Kidney (tissue), 14 donors: ENCODE measurements around the gene AFDN. TPM values are rescaled to one million over a fixed set of nuclear protein-coding genes. Genes with fewer than 3 reads are reported as not detected.

ENCODE experiments used
- DNase-seq, 5 donors: peaks; one replicate each; pipeline ENCODE4 v3.0.0-alpha.2; 2013 to 2020
- FAIRE-seq: peaks from 2 replicates; lab custom pipeline; 2012; peaks lifted over from hg19 to GRCh38; lab: Jason Lieb, UNC
- H3K27ac ChIP-seq, 2 donors: one replicate each; pipeline ENCODE4 v1.7.0; 2013; ENCODE audit warnings: low read depth in 2 of 2, low read length in 2 of 2, inconsistent platforms in 1 of 2
- H3K27me3 ChIP-seq: one replicate; pipeline ENCODE4 v1.7.1; 2013; ENCODE audit warnings: low read length, inconsistent platforms; ENCODE audit not compliant: control insufficient read depth, insufficient read depth
- H3K36me3 ChIP-seq, 3 donors: one replicate each; pipeline versions ENCODE4 v1.7.0 to v1.7.1; 2013; ENCODE audit warnings: low read length in 3 of 3, control low read depth in 1 of 3, inconsistent platforms in 1 of 3; ENCODE audit not compliant: insufficient read depth in 3 of 3, control insufficient read depth in 2 of 3
- H3K4me1 ChIP-seq, 3 donors: one replicate each; pipeline versions ENCODE4 v1.7.0 to v1.7.1; 2013; ENCODE audit warnings: low read length in 3 of 3, inconsistent platforms in 1 of 3, low read depth in 1 of 3; ENCODE audit not compliant: control insufficient read depth in 2 of 3, insufficient read depth in 2 of 3
- H3K4me3 ChIP-seq, 3 donors: one replicate each; pipeline versions ENCODE4 v1.7.0 to v1.8.1; 2013; ENCODE audit warnings: low read length in 3 of 3, control low read depth in 1 of 3, inconsistent platforms in 1 of 3
- H3K9ac ChIP-seq, 3 donors: one replicate each; pipeline versions ENCODE4 v1.7.0 to v1.7.1; 2013; ENCODE audit warnings: low read length in 3 of 3, control low read depth in 1 of 3, inconsistent platforms in 1 of 3
- H3K9me3 ChIP-seq, 3 donors: one replicate each; pipeline versions ENCODE4 v1.7.0 to v1.7.1; 2013; ENCODE audit warnings: low read length in 3 of 3, control low read depth in 1 of 3, inconsistent platforms in 1 of 3; ENCODE audit not compliant: control insufficient read depth in 2 of 3, insufficient read depth in 1 of 3
- intact Hi-C: fragments of 100-400 bp; cut with DNase I; formaldehyde crosslinking; loops from one replicate; pipeline ENCODE4 v1.11.1; 2022
- polyA plus RNA-seq: library from polyadenylated mRNA; stranded (reverse); fragments of 350-450 nt; fragmentation: Illumina TruSeq; extraction: RNeasy Lipid Tissue Mini Kit (QIAGEN cat#74804); gene quantifications from one replicate; pipeline ENCODE4 v1.2.3, GENCODE V29; 2014; ENCODE audit warnings: low read depth, low replicate concordance; ENCODE audit not compliant: insufficient read depth
- total RNA-seq: library from RNA; stranded (reverse); fragmentation: NEBNext Ultra II Directional; extraction: Animal tissue kit (Norgen Biotek cat#: 25700); gene quantifications from one replicate; pipeline ENCODE4 v1.2.1, GENCODE V29; 2021
- TF ChIP-seq, protein P1 (sequence below): IDR thresholded peaks from 3 replicates; pipeline ENCODE4 v1.5.1; 2012; ENCODE audit warnings: mild to moderate bottlenecking, moderate library complexity, borderline replicate concordance; ENCODE audit not compliant: insufficient read depth; ENCODE audit errors: extremely low read depth
- donor health status: control.
- donor health status: control.
- donor health status: control.
- donor health status: control.
- donor health status: control.
- donor health status: DM: yes; HTN: yes; CAD: no.
- donor health status: Normal renal cell carcinoma (clear cell type).

Gene AFDN
- total and polyA plus RNA-seq, 2 donors from 2014 or later: 21.5 to 175 TPM

GRCh38 chr6:167791091-167791779 lies 35.5 kb upstream of the AFDN start:
- TF ChIP-seq, protein P1, sequence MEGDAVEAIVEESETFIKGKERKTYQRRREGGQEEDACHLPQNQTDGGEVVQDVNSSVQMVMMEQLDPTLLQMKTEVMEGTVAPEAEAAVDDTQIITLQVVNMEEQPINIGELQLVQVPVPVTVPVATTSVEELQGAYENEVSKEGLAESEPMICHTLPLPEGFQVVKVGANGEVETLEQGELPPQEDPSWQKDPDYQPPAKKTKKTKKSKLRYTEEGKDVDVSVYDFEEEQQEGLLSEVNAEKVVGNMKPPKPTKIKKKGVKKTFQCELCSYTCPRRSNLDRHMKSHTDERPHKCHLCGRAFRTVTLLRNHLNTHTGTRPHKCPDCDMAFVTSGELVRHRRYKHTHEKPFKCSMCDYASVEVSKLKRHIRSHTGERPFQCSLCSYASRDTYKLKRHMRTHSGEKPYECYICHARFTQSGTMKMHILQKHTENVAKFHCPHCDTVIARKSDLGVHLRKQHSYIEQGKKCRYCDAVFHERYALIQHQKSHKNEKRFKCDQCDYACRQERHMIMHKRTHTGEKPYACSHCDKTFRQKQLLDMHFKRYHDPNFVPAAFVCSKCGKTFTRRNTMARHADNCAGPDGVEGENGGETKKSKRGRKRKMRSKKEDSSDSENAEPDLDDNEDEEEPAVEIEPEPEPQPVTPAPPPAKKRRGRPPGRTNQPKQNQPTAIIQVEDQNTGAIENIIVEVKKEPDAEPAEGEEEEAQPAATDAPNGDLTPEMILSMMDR: no peak
- intact Hi-C loops: no loop called here
- Histone ChIP-seq H3K27me3 (no peaks in the 10 kb centered on the region), H3K9ac (peak overlapping the region in 1 of 3 donors; percentile 10), H3K36me3 (no peaks in the 10 kb centered on the region), H3K4me1 (peaks cover 0 to 37% (median 16%) of the 10 kb centered on the region in 3 donors), H3K4me3 (peak overlapping the region in 2 of 3 donors; percentile 46 to 54), H3K9me3 (no peaks in the 10 kb centered on the region), H3K27ac (peak overlapping the region; percentile 73 to 91)
- FAIRE-seq (peak; percentile 55), DNase-seq (peak in 4 of 5 donors; percentile 55 to 93 (median 66))

GRCh38 chr6:167791780-167792478 lies 34.8 kb upstream of the AFDN start:
- Histone ChIP-seq H3K27me3 (no peaks in the 10 kb centered on the region), H3K9me3 (no peaks in the 10 kb centered on the region), H3K9ac (peak overlapping the region in 1 of 3 donors; percentile 60), H3K4me1 (peaks cover 0 to 32% (median 16%) of the 10 kb centered on the region in 3 donors), H3K36me3 (no peaks in the 10 kb centered on the region), H3K4me3 (peak overlapping the region in 2 of 3 donors; percentile 4 to 46), H3K27ac (peak overlapping the region; percentile 73 to 91)
- intact Hi-C loops: no loop called here
- no peak for FAIRE-seq
- TF ChIP-seq, protein P1: no peak
- peak in 1 of 5 donors; percentile 7 for DNase-seq

DNA sequence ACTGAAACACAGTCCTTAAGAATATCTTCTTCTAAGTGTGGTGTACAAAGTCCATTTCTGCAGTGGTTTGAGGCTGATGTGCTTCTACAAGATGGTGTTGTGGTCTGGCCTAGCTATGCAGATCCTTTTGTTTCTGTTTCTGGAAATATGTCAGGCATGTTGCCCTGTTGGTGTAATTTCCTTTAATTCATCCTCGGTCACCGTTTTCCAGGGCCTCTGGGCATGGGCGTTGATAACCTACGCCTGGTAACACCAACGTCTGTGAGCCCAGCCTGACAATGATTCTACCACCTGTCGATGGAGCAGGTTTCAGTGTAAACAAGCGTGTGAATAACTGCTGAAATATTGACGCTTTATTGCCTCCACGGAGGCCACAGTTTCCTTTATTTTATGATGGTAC lies 33.3 kb upstream of the AFDN start:
- TF ChIP-seq, protein P1: no peak
- Histone ChIP-seq H3K9ac (no peak overlapping the region), H3K4me1 (peaks cover 0 to 19% (median 16%) of the 10 kb centered on the region in 3 donors), H3K27ac (no peak overlapping the region), H3K9me3 (no peaks in the 10 kb centered on the region), H3K4me3 (no peak overlapping the region), H3K36me3 (no peaks in the 10 kb centered on the region), H3K27me3 (no peaks in the 10 kb centered on the region)
- intact Hi-C loops: no loop called here
- DNase-seq (no peak), FAIRE-seq (no peak)
